ENCODE results near the gene JAZF1.

The JAZF1 gene

GRCh38 chr7:28160551-28160991, 20.0 kb downstream of the JAZF1 start:
- TF ChIP-seq CTCF (IDR thresholded peaks at IDR 0.05) = no peak
- TF ChIP-seq ZFX (IDR thresholded peaks at IDR 0.05; ENCODE audit: borderline replicate concordance) = no peak
- no peak overlapping the region for H3K27ac ChIP-seq

GRCh38 chr7:28157831-28158416, 22.7 kb downstream of the JAZF1 start:
- TF ChIP-seq CTCF (IDR thresholded peaks at IDR 0.05) = no peak
- TF ChIP-seq ZFX (IDR thresholded peaks at IDR 0.05; ENCODE audit: borderline replicate concordance) = no peak
- H3K27ac ChIP-seq = no peak overlapping the region

- no peak overlapping the region for H3K27ac ChIP-seq
- TF ChIP-seq CTCF (IDR thresholded peaks at IDR 0.05) (no peak), ZFX (IDR thresholded peaks at IDR 0.05; ENCODE audit: borderline replicate concordance) (no peak)
Measured at GRCh38 chr7:28157076-28157745, 23.4 kb downstream of the JAZF1 start.

- H3K27ac ChIP-seq = no peak overlapping the region
- TF ChIP-seq CTCF (IDR thresholded peaks at IDR 0.05) (no peak), ZFX (IDR thresholded peaks at IDR 0.05; ENCODE audit: borderline replicate concordance) (no peak)
Measured at GRCh38 chr7:28156401-28156800, 24.2 kb downstream of the JAZF1 start.

- TF ChIP-seq CTCF (IDR thresholded peaks at IDR 0.05) (no peak), ZFX (IDR thresholded peaks at IDR 0.05; ENCODE audit: borderline replicate concordance) (no peak)
- H3K27ac ChIP-seq = no peak overlapping the region
Measured at GRCh38 chr7:28155964-28156363, 24.6 kb downstream of the JAZF1 start.

GRCh38 chr7:28155019-28155660, 25.5 kb downstream of the JAZF1 start:
- no peak overlapping the region for H3K27ac ChIP-seq
- no peak for TF ChIP-seq ZFX (IDR thresholded peaks at IDR 0.05; ENCODE audit: borderline replicate concordance)
- TF ChIP-seq CTCF (IDR thresholded peaks at IDR 0.05) = no peak

GRCh38 chr7:28152594-28152993, 28.0 kb downstream of the JAZF1 start:
- TF ChIP-seq ZFX (IDR thresholded peaks at IDR 0.05; ENCODE audit: borderline replicate concordance) = no peak
- no peak overlapping the region for H3K27ac ChIP-seq

Data from 22Rv1 (cell line).